H1 (cell line): ENCODE measurements around the gene PRSS53. TPM values are rescaled to one million over a fixed set of nuclear protein-coding genes. Genes with fewer than 3 reads are reported as not detected.

Experiments
- CTCF ChIA-PET: fragments of 300-600 bp; sonication (Branson Sonifier 250); formaldehyde crosslinking; loops from one replicate; lab custom pipeline; 2021; ENCODE audit not compliant: partially characterized antibody; lab: Charles Lee
- POLR2A ChIA-PET: fragments of 300-600 bp; sonication (Branson Sonifier 250); formaldehyde crosslinking; loops from one replicate; lab custom pipeline; 2021; ENCODE audit warnings: inconsistent platforms; ENCODE audit not compliant: partially characterized antibody; lab: Charles Lee
- DNase-seq, 2 experiments: peaks; one replicate each; pipeline versions ENCODE4 v3.0.0 to v3.0.0-alpha.2; 2010 to 2022; ENCODE audit warnings: low spot score in 2 of 2, low read depth in 1 of 2, mixed read lengths in 1 of 2
- FAIRE-seq: peaks from 2 replicates; lab custom pipeline; 2011; peaks lifted over from hg19 to GRCh38; lab: Jason Lieb, UNC
- H2AFZ ChIP-seq: 2 replicates; pipeline ENCODE4 v1.8.1; 2012; ENCODE audit warnings: low read length, inconsistent platforms
- H2AK5ac ChIP-seq: 2 replicates; pipeline ENCODE4 v1.6.1; 2013; ENCODE audit warnings: low read depth, low read length
- H2BK120ac ChIP-seq: replicated peaks from 2 replicates; pipeline ENCODE3; 2013; ENCODE audit warnings: low read depth, low read length, inconsistent platforms
- H2BK12ac ChIP-seq: 2 replicates; pipeline ENCODE4 v1.6.1; 2013; ENCODE audit warnings: low read depth, low read length
- H2BK15ac ChIP-seq: 2 replicates; pipeline ENCODE4 v1.6.1; 2013; ENCODE audit warnings: low read length
- H2BK20ac ChIP-seq: 2 replicates; pipeline ENCODE4 v1.6.1; 2013; ENCODE audit warnings: low read length
- H2BK5ac ChIP-seq: 2 replicates; pipeline ENCODE4 v1.6.1; 2013; ENCODE audit warnings: low read depth, low read length
- H3K14ac ChIP-seq: 2 replicates; pipeline ENCODE4 v1.6.1; 2013; ENCODE audit warnings: inconsistent platforms; ENCODE audit not compliant: insufficient read length
- H3K18ac ChIP-seq: 2 replicates; pipeline ENCODE4 v1.6.1; 2013; ENCODE audit warnings: low read length; ENCODE audit errors: extremely low read depth
- H3K23ac ChIP-seq: 2 replicates; pipeline ENCODE4 v1.6.1; 2013; ENCODE audit warnings: inconsistent platforms; ENCODE audit not compliant: insufficient read length
- H3K23me2 ChIP-seq: 2 replicates; pipeline ENCODE4 v1.6.1; 2013; ENCODE audit warnings: low read depth, low read length
- H3K27ac ChIP-seq: 2 replicates; pipeline ENCODE4 v1.6.1; 2011; ENCODE audit warnings: low read depth, low read length, inconsistent platforms
- H3K27me3 ChIP-seq, 4 experiments: replicated peaks in 1 of 4; 1 replicate in 1 of 4; 2 replicates in 3 of 4; pipeline versions ENCODE4 v1.6.1 to v1.8.1; 2011 to 2013; ENCODE audit warnings: low read length in 3 of 4, mild to moderate bottlenecking in 3 of 4, inconsistent platforms in 2 of 4, mixed read lengths in 2 of 4, moderate library complexity in 1 of 4; ENCODE audit not compliant: control insufficient read depth in 3 of 4, insufficient read depth in 3 of 4; ENCODE audit errors: extremely low read depth in 1 of 4
- H3K36me3 ChIP-seq, 4 experiments: 2 replicates each; pipeline versions ENCODE4 v1.6.1 to v1.8.1; 2011 to 2013; ENCODE audit warnings: mild to moderate bottlenecking in 4 of 4, low read length in 3 of 4, moderate library complexity in 2 of 4, control low read depth in 1 of 4, inconsistent platforms in 1 of 4; ENCODE audit not compliant: insufficient read depth in 4 of 4, control insufficient read depth in 2 of 4
- H3K4ac ChIP-seq: replicated peaks from 2 replicates; pipeline ENCODE3; 2013; ENCODE audit warnings: low read length, low read depth, mixed read lengths, inconsistent platforms; ENCODE audit not compliant: insufficient read length
- H3K4me1 ChIP-seq, 4 experiments: replicated peaks in 1 of 4; 1 replicate in 1 of 4; 2 replicates in 3 of 4; pipeline versions ENCODE4 v1.6.1 to v1.8.1; 2011 to 2013; ENCODE audit warnings: low read length in 3 of 4, inconsistent platforms in 2 of 4, mixed read lengths in 1 of 4; ENCODE audit not compliant: insufficient read depth in 4 of 4, control insufficient read depth in 3 of 4
- H3K4me2 ChIP-seq, 2 experiments: 2 replicates each; pipeline versions ENCODE4 v1.6.1 to v1.8.1; 2011 to 2013; ENCODE audit warnings: low read depth in 2 of 2, low read length in 2 of 2, control low read depth in 1 of 2, inconsistent platforms in 1 of 2, mild to moderate bottlenecking in 1 of 2; ENCODE audit not compliant: insufficient read depth in 1 of 2
- H3K4me3 ChIP-seq, 4 experiments: fragments of 200-600, 300-600 bp in 1 of 4; sonication (generic), shearing (Covaris generic), sonication (Bioruptor Twin) in 1 of 4; 2 replicates each; pipeline versions ENCODE4 v1.5.1 to v1.8.1; 2011 to 2016; ENCODE audit warnings: low read length in 4 of 4, low read depth in 3 of 4, control low read depth in 2 of 4, inconsistent platforms in 2 of 4, mild to moderate bottlenecking in 2 of 4, mixed read lengths in 1 of 4, moderate library complexity in 1 of 4; ENCODE audit not compliant: insufficient read depth in 2 of 4; ENCODE audit errors: extremely low read depth in 1 of 4
- H3K56ac ChIP-seq: replicated peaks from 2 replicates; pipeline ENCODE3; 2013; ENCODE audit warnings: low read depth, mild to moderate bottlenecking, mixed read lengths, low read length, inconsistent platforms; ENCODE audit not compliant: insufficient read length
- H3K79me1 ChIP-seq: 2 replicates; pipeline ENCODE4 v1.6.1; 2013; ENCODE audit warnings: low read depth, low read length, control low read depth
- H3K79me2 ChIP-seq, 2 experiments: 2 replicates each; pipeline versions ENCODE4 v1.6.1 to v1.8.1; 2012 to 2013; ENCODE audit warnings: low read length in 2 of 2, mild to moderate bottlenecking in 2 of 2, inconsistent platforms in 1 of 2; ENCODE audit not compliant: insufficient read depth in 2 of 2, control insufficient read depth in 1 of 2
- H3K9ac ChIP-seq, 4 experiments: replicated peaks in 1 of 4; 1 replicate in 1 of 4; 2 replicates in 3 of 4; pipeline versions ENCODE4 v1.6.1 to v1.8.1; 2011 to 2013; ENCODE audit warnings: low read depth in 3 of 4, low read length in 3 of 4, control low read depth in 2 of 4, mild to moderate bottlenecking in 2 of 4, moderate library complexity in 2 of 4, inconsistent platforms in 1 of 4; ENCODE audit errors: extremely low read depth in 1 of 4
- H3K9me3 ChIP-seq, 2 experiments: 2 replicates each; pipeline versions ENCODE4 v1.6.1 to v1.8.1; 2012 to 2013; ENCODE audit warnings: mild to moderate bottlenecking in 2 of 2, moderate library complexity in 2 of 2, control low read depth in 1 of 2, inconsistent platforms in 1 of 2, low read depth in 1 of 2, low read length in 1 of 2, mixed read lengths in 1 of 2; ENCODE audit not compliant: insufficient read depth in 2 of 2
- H4K20me1 ChIP-seq, 2 experiments: replicated peaks in 1 of 2; 2 replicates each; pipeline versions ENCODE3 to v1.8.1; 2011 to 2013; ENCODE audit warnings: inconsistent platforms in 2 of 2, low read length in 2 of 2, mild to moderate bottlenecking in 1 of 2; ENCODE audit not compliant: insufficient read depth in 2 of 2, control insufficient read depth in 1 of 2
- H4K5ac ChIP-seq: 2 replicates; pipeline ENCODE4 v1.6.1; 2013; ENCODE audit warnings: low read length, low read depth, mixed read lengths, inconsistent platforms; ENCODE audit not compliant: insufficient read length
- H4K8ac ChIP-seq: 2 replicates; pipeline ENCODE4 v1.8.0; 2013; ENCODE audit warnings: mild to moderate bottlenecking, moderate library complexity, low read length, inconsistent platforms; ENCODE audit not compliant: insufficient read depth; ENCODE audit errors: extremely low read depth
- H4K91ac ChIP-seq: replicated peaks from 2 replicates; pipeline ENCODE3; 2013; ENCODE audit warnings: low read length, mixed read lengths, inconsistent platforms; ENCODE audit not compliant: insufficient read length
- ASH2L ChIP-seq: fragments of 200-600, 300-600 bp; sonication (generic); IDR thresholded peaks from one replicate; pipeline ENCODE4 v1.7.1; 2017; ENCODE audit warnings: low read length
- ATF3 ChIP-seq: IDR thresholded peaks from 2 replicates; pipeline ENCODE4 v1.6.1; 2011; ENCODE audit warnings: low read depth, mild to moderate bottlenecking, low read length; ENCODE audit not compliant: insufficient read depth
- CEBPB ChIP-seq: IDR thresholded peaks from 2 replicates; pipeline ENCODE4 v1.6.1; 2012; ENCODE audit warnings: low read depth, low read length
- FOSL1 ChIP-seq: IDR thresholded peaks from 2 replicates; pipeline ENCODE4 v1.6.1; 2011; ENCODE audit warnings: mild to moderate bottlenecking, low read depth, low read length, moderate library complexity; ENCODE audit not compliant: insufficient read depth
- HDAC6 ChIP-seq: IDR thresholded peaks from one replicate; pipeline ENCODE4 v1.7.1; 2012; ENCODE audit warnings: low read depth, mild to moderate bottlenecking, inconsistent platforms, low read length, moderate library complexity
- JUN ChIP-seq: IDR thresholded peaks from 2 replicates; pipeline ENCODE4 v1.6.1; 2011; ENCODE audit warnings: low read depth, mild to moderate bottlenecking, improper control_type of control experiment, low read length
- POLR2AphosphoS5 ChIP-seq: IDR thresholded peaks from 2 replicates; pipeline ENCODE4 v1.6.1; 2011; ENCODE audit warnings: low read depth, low read length
- SP1 ChIP-seq: IDR thresholded peaks from 2 replicates; pipeline ENCODE4 v1.6.1; 2011; ENCODE audit warnings: low read depth, low read length
- SRF ChIP-seq: IDR thresholded peaks from 2 replicates; pipeline ENCODE4 v1.6.1; 2011; ENCODE audit warnings: mild to moderate bottlenecking, low read depth, low read length, moderate library complexity
- WGBS, 2 experiments: shearing (Covaris generic) in 1 of 2; methylation state at CpG; one replicate each; pipeline versions ENCODE4 v1.1.6 to v1.1.7; 2013 to 2015; ENCODE audit warnings: low lambda C conversion rate in 2 of 2, mixed read lengths in 2 of 2, inconsistent platforms in 1 of 2, low coverage in 1 of 2, missing lambda C conversion rate in 1 of 2; ENCODE audit not compliant: insufficient replicate concordance in 2 of 2, insufficient coverage in 1 of 2, insufficient read length in 1 of 2; ENCODE audit errors: extremely low coverage in 1 of 2, missing lambda C conversion rate in 1 of 2; 5-methylcytosine and 5-hydroxymethylcytosine counted together
- polyA plus RNA-seq, 7 experiments: library from polyadenylated mRNA; depleted of rRNA in 3 of 7; stranded (reverse) in 5 of 7; unstranded in 2 of 7; fragments of >200 nt in 5 of 7; fragments of 200-250 nt in 2 of 7; gene quantifications; 1 replicate in 5 of 7; 2 replicates in 1 of 7; 4 replicates in 1 of 7; pipeline versions ENCODE4 v1.2.1 to v1.2.3, GENCODE V29; 2011 to 2013; ENCODE audit warnings: missing spikeins in 2 of 7, mixed read lengths in 2 of 7
- total RNA-seq: library from RNA; stranded (reverse); fragmentation: NEBNext Ultra II Directional; extraction: Animal tissue kit (Norgen Biotek cat#: 25700); gene quantifications from 2 replicates; pipeline ENCODE4 v1.2.1, GENCODE V29; 2021
- TF ChIP-seq, protein P1 (sequence below), 3 experiments: IDR thresholded peaks; 1 replicate in 2 of 3; 2 replicates in 1 of 3; pipeline versions ENCODE4 v1.5.1 to v1.6.1; 2011; ENCODE audit warnings: low read length in 3 of 3, mild to moderate bottlenecking in 3 of 3, inconsistent platforms in 2 of 3, low read depth in 1 of 3, moderate library complexity in 1 of 3; ENCODE audit not compliant: insufficient read depth in 1 of 3; ENCODE audit errors: control extremely low read depth in 1 of 3

The PRSS53 gene
- total and polyA plus RNA-seq, 2 of the 8 experiments (the other 6 are each of a cell fraction or from before 2014, with no cell fraction given) = 1.7 to 2.6 TPM

GRCh38 chr16:31092330-31092729 lies 3.6 kb upstream of the PRSS53 start:
- no peak for TF ChIP-seq ATF3
- no peak for TF ChIP-seq POLR2AphosphoS5
- TF ChIP-seq HDAC6 = no peak
- no peak for TF ChIP-seq JUN
- TF ChIP-seq ASH2L = no peak
- TF ChIP-seq, protein P1, sequence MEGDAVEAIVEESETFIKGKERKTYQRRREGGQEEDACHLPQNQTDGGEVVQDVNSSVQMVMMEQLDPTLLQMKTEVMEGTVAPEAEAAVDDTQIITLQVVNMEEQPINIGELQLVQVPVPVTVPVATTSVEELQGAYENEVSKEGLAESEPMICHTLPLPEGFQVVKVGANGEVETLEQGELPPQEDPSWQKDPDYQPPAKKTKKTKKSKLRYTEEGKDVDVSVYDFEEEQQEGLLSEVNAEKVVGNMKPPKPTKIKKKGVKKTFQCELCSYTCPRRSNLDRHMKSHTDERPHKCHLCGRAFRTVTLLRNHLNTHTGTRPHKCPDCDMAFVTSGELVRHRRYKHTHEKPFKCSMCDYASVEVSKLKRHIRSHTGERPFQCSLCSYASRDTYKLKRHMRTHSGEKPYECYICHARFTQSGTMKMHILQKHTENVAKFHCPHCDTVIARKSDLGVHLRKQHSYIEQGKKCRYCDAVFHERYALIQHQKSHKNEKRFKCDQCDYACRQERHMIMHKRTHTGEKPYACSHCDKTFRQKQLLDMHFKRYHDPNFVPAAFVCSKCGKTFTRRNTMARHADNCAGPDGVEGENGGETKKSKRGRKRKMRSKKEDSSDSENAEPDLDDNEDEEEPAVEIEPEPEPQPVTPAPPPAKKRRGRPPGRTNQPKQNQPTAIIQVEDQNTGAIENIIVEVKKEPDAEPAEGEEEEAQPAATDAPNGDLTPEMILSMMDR (IDR thresholded peaks at IDR 0.05; ENCODE audit: control extremely low read depth in 1 of 3, insufficient read depth in 1 of 3, low read depth in 1 of 3, low read length in 3 of 3) = no peak
- no peak for TF ChIP-seq SRF
- no peak for TF ChIP-seq CEBPB
- no peak for TF ChIP-seq FOSL1
- no peak for TF ChIP-seq SP1
- H2BK5ac ChIP-seq = no peak overlapping the region
- H2BK120ac ChIP-seq = no peak overlapping the region
- peaks cover 0 to 15% (median 4%) of the 10 kb centered on the region in 4 experiments; a peak in 5 of 8 replicates for H3K36me3 ChIP-seq
- peak overlapping the region in 1 of 2 experiments; percentile 85; a peak in 1 of 4 replicates for H3K4me2 ChIP-seq
- no peak overlapping the region for H2BK12ac ChIP-seq
- peaks cover 10% of the 10 kb centered on the region for H3K23me2 ChIP-seq
- peaks cover 0 to 7% of the 10 kb centered on the region in 2 experiments; a peak in 1 of 4 replicates for H3K79me2 ChIP-seq
- H3K14ac ChIP-seq = no peak overlapping the region
- no peak overlapping the region for H3K23ac ChIP-seq
- no peak overlapping the region for H2BK15ac ChIP-seq
- 94% methylated on average over 5 of the region's 5 CpGs; no CpG with 5 or more reads in 1 of the 2 experiments for whole genome bisulfite sequencing, 2 experiments
- H3K56ac ChIP-seq = no peak overlapping the region
- ChIA-PET POLR2A (interaction anchor here (0.9 to 4.2 kb wide), 11 partner anchors 8 to 109 kb away, joined by 3 to 26 read pairs (median 5); partner anchors contain the start of genes FUS, KAT8, ZNF646 and ZNF668), CTCF (interaction anchor here (0.8 to 2.3 kb wide), 8 partner anchors 8 to 108 kb away, joined by 3 to 10 read pairs (median 4); partner anchors contain the start of gene HSD3B7)
- H3K18ac ChIP-seq = no peak overlapping the region
- peaks cover 10% of the 10 kb centered on the region for H3K79me1 ChIP-seq
- H2AK5ac ChIP-seq = no peak overlapping the region
- H3K4me3 ChIP-seq = no peak overlapping the region
- no peak overlapping the region for H2BK20ac ChIP-seq
- no peaks in the 10 kb centered on the region for H3K27me3 ChIP-seq
- no peak overlapping the region for H2AFZ ChIP-seq
- no peak overlapping the region for H3K9ac ChIP-seq
- no peak overlapping the region for H4K91ac ChIP-seq
- no peaks in the 10 kb centered on the region for H3K9me3 ChIP-seq
- no peak overlapping the region for H3K27ac ChIP-seq
- DNase-seq (no peak), FAIRE-seq (no peak)
- peaks cover 8 to 20% of the 10 kb centered on the region in 2 experiments for H4K20me1 ChIP-seq
- H4K5ac ChIP-seq = no peak overlapping the region
- H3K4me1 ChIP-seq = peaks cover 0 to 9% (median 3%) of the 10 kb centered on the region in 4 experiments; a peak in 4 of 7 replicates
- H4K8ac ChIP-seq = no peak overlapping the region
- H3K4ac ChIP-seq = no peak overlapping the region
